Caco-2 (cell line): ENCODE data around the gene TXLNB. TPM values are rescaled to one million over a fixed set of nuclear protein-coding genes. Genes with fewer than 3 reads are reported as not detected.

Source experiments
- BruUV-seq: library from RNA; stranded (reverse); fragments of 400-500 nt; replicated peaks from 2 replicates; lab custom pipeline; 2021; lab: Mats Ljungman, UMichigan
- CTCF ChIA-PET: fragments of 300-600 bp; sonication (Branson Sonifier 250); formaldehyde crosslinking; loops from one replicate; lab custom pipeline; 2022; ENCODE audit warnings: antibody characterized with exemption; lab: Charles Lee
- POLR2A ChIA-PET: fragments of 300-600 bp; sonication (Branson Sonifier 250); formaldehyde crosslinking; loops from one replicate; lab custom pipeline; 2022; ENCODE audit warnings: antibody characterized with exemption; lab: Charles Lee
- DNase-seq, 2 experiments: peaks; one replicate each; pipeline versions ENCODE4 v3.0.0 to v3.0.0-alpha.2; 2020 to 2022
- H3K27me3 ChIP-seq: replicated peaks from 2 replicates; pipeline ENCODE4 v1.6.0; 2011; ENCODE audit warnings: low read length; ENCODE audit not compliant: control insufficient read depth, insufficient read depth
- H3K36me3 ChIP-seq: 2 replicates; pipeline ENCODE4 v1.5.1; 2011; ENCODE audit warnings: low read length; ENCODE audit not compliant: control insufficient read depth, insufficient read depth
- H3K4me1 ChIP-seq: fragments of 250-450 bp; sonication (Bioruptor Pico); 2 replicates; pipeline ENCODE4 v1.5.1; 2020; ENCODE audit warnings: mild to moderate bottlenecking
- H3K4me3 ChIP-seq: 2 replicates; pipeline ENCODE4 v1.5.1; 2011; ENCODE audit warnings: low read depth, mild to moderate bottlenecking, control low read depth, low read length
- H3K9me3 ChIP-seq: fragments of 250-450 bp; sonication (Bioruptor Pico); 2 replicates; pipeline ENCODE4 v1.5.1; 2020; ENCODE audit warnings: mild to moderate bottlenecking, moderate library complexity
- H3K27ac Mint-ChIP-seq: one replicate; pipeline ENCODE4 v1.8.0; 2022; ENCODE audit warnings: mixed read lengths; ENCODE audit not compliant: unreplicated experiment
- H3K27me3 Mint-ChIP-seq: one replicate; pipeline ENCODE4 v1.8.0; 2022; ENCODE audit warnings: mixed read lengths; ENCODE audit not compliant: insufficient read depth, unreplicated experiment
- H3K36me3 Mint-ChIP-seq: one replicate; pipeline ENCODE4 v1.8.0; 2022; ENCODE audit warnings: mild to moderate bottlenecking, mixed read lengths; ENCODE audit not compliant: insufficient read depth, unreplicated experiment
- H3K4me1 Mint-ChIP-seq: one replicate; pipeline ENCODE4 v1.8.0; 2022; ENCODE audit warnings: low read depth, mixed read lengths; ENCODE audit not compliant: unreplicated experiment
- H3K4me3 Mint-ChIP-seq: one replicate; pipeline ENCODE4 v1.8.0; 2022; ENCODE audit warnings: mild to moderate bottlenecking, moderate library complexity, mixed read lengths; ENCODE audit not compliant: unreplicated experiment
- H3K9me3 Mint-ChIP-seq: one replicate; pipeline ENCODE4 v1.8.0; 2022; ENCODE audit warnings: mixed read lengths; ENCODE audit not compliant: unreplicated experiment
- CTCF ChIP-seq, 2 experiments: fragments of 200-600 bp in 1 of 2; IDR thresholded peaks; 1 replicate in 1 of 2; 2 replicates in 1 of 2; pipeline versions ENCODE4 v1.5.1 to v1.8.0; 2011 to 2022; ENCODE audit warnings: antibody characterized with exemption in 1 of 2, control low read depth in 1 of 2, inconsistent platforms in 1 of 2, low read depth in 1 of 2, low read length in 1 of 2, mild to moderate bottlenecking in 1 of 2, moderate library complexity in 1 of 2; ENCODE audit not compliant: insufficient read depth in 1 of 2, severe bottlenecking in 1 of 2, unreplicated experiment in 1 of 2
- intact Hi-C: fragments of 100-400 bp; cut with micrococcal nuclease; formaldehyde crosslinking; loops from one replicate; pipeline ENCODE4 v1.10.0; 2022; ENCODE audit not compliant: unreplicated experiment
- total RNA-seq: library from RNA; stranded (reverse); gene quantifications from 2 replicates; pipeline ENCODE4 v1.2.3, GENCODE V29; 2022

TXLNB gene
- total RNA-seq, 1 experiment from 2014 or later: not detected

DNA sequence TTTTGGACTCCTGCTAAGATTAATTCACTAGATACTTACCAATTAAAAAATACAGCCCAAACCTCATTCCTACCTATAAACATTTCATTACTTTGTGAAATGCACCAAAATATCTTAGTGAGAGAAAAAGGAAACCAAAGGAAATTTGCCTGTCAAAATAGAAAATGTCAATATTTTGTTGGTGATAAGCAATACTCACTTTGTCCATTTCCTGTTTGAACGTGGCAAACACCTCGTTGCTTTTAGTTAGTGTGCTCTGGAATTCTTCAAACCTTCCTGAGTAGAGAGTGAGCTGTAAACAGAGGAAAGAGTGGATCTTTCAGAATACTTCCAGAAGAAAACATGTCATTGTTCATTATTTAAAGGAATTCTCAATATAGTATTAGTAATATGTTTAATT is 44.2 kb downstream of the TXLNB start:
- Histone ChIP-seq H3K36me3 (no peaks in the 10 kb centered on the region), H3K27me3 (no peaks in the 10 kb centered on the region), H3K4me1 (no peaks in the 10 kb centered on the region), H3K4me3 (no peak overlapping the region), H3K9me3 (no peaks in the 10 kb centered on the region)
- Mint-ChIP-seq H3K9me3 (no peaks in the 10 kb centered on the region), H3K27ac (no peak overlapping the region), H3K36me3 (no peaks in the 10 kb centered on the region), H3K4me1 (no peaks in the 10 kb centered on the region), H3K4me3 (no peak overlapping the region), H3K27me3 (no peaks in the 10 kb centered on the region)
- TF ChIP-seq CTCF (IDR thresholded peaks at IDR 0.05; ENCODE audit: insufficient read depth in 1 of 2, low read depth in 1 of 2, low read length in 1 of 2, severe bottlenecking in 1 of 2, unreplicated experiment in 1 of 2): no peak
- DNase-seq: no peak
- BruUV-seq: no TSS peak
- intact Hi-C loops: no loop called here
- ChIA-PET CTCF (no interaction called here), POLR2A (no interaction called here)

DNA sequence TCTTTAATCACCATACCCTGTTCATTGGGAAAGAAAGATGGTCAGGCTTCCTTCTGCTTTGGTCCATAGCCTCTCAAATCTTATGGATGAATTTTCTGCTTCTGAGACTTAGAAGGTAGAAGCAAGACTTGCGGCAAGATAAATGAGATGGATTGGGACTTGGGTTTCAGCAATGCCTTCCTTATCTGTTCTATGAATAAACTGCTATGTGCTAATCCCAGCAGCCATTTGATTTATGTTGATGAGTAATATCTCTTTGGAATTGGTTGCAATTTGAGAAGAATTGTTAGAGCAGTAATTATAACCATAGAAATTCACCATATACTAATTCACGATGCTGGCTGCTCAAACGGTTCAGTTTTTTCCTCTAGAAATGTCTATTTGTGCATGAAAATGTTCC is 48.3 kb downstream of the TXLNB start:
- H3K27me3 ChIP-seq: no peaks in the 10 kb centered on the region
- H3K4me1 ChIP-seq: no peaks in the 10 kb centered on the region
- CTCF ChIA-PET: no interaction called here
- no peaks in the 10 kb centered on the region for H3K9me3 Mint-ChIP-seq
- POLR2A ChIA-PET: no interaction called here
- H3K27ac Mint-ChIP-seq: no peak overlapping the region
- no peak overlapping the region for H3K4me3 Mint-ChIP-seq
- H3K9me3 ChIP-seq: no peaks in the 10 kb centered on the region
- no peak for TF ChIP-seq CTCF (IDR thresholded peaks at IDR 0.05; ENCODE audit: insufficient read depth in 1 of 2, low read depth in 1 of 2, low read length in 1 of 2, severe bottlenecking in 1 of 2, unreplicated experiment in 1 of 2)
- H3K4me1 Mint-ChIP-seq: no peaks in the 10 kb centered on the region
- no peak for DNase-seq
- H3K36me3 Mint-ChIP-seq: no peaks in the 10 kb centered on the region
- no peaks in the 10 kb centered on the region for H3K27me3 Mint-ChIP-seq
- intact Hi-C loops: no loop called here
- no TSS peak for BruUV-seq
- H3K36me3 ChIP-seq: no peaks in the 10 kb centered on the region
- H3K4me3 ChIP-seq: no peak overlapping the region

GRCh38 chr6:139242457-139243240 is 49.1 kb downstream of the TXLNB start:
- no peaks in the 10 kb centered on the region for H3K4me1 ChIP-seq
- H3K4me1 Mint-ChIP-seq: no peaks in the 10 kb centered on the region
- ChIA-PET CTCF (interaction anchor here (0.8 kb wide), 1 partner anchor 8 kb away, joined by 3 read pairs; no protein-coding TSS in a partner anchor), POLR2A (no interaction called here)
- no peaks in the 10 kb centered on the region for H3K36me3 Mint-ChIP-seq
- no peaks in the 10 kb centered on the region for H3K9me3 ChIP-seq
- no peak overlapping the region for H3K4me3 ChIP-seq
- BruUV-seq: no TSS peak
- intact Hi-C loops: no loop called here
- no peaks in the 10 kb centered on the region for H3K9me3 Mint-ChIP-seq
- no peak for DNase-seq
- no peak for TF ChIP-seq CTCF (IDR thresholded peaks at IDR 0.05; ENCODE audit: insufficient read depth in 1 of 2, low read depth in 1 of 2, low read length in 1 of 2, severe bottlenecking in 1 of 2, unreplicated experiment in 1 of 2)
- H3K36me3 ChIP-seq: no peaks in the 10 kb centered on the region
- H3K4me3 Mint-ChIP-seq: no peak overlapping the region
- no peaks in the 10 kb centered on the region for H3K27me3 ChIP-seq
- no peak overlapping the region for H3K27ac Mint-ChIP-seq
- no peaks in the 10 kb centered on the region for H3K27me3 Mint-ChIP-seq
